Body of pancreas (tissue), 4 donors: ENCODE data around the gene CBX4.

ENCODE experiments used
- POLR2A ChIP-seq, 3 donors: fragments of 450-650 bp; IDR thresholded peaks; one replicate each; pipeline ENCODE4 v1.6.1; 2016; ENCODE audit warnings: antibody characterized with exemption in 3 of 3, mild to moderate bottlenecking in 2 of 3
- TF ChIP-seq, protein P1 (sequence below), 7 experiments: fragments of 450-650 bp in 4 of 7; fragments of 200-600 bp in 3 of 7; sonication (generic) in 3 of 7; IDR thresholded peaks; one replicate each; pipeline ENCODE4 v1.5.1; 2016 to 2019; ENCODE audit warnings: antibody characterized with exemption in 7 of 7

DNA sequence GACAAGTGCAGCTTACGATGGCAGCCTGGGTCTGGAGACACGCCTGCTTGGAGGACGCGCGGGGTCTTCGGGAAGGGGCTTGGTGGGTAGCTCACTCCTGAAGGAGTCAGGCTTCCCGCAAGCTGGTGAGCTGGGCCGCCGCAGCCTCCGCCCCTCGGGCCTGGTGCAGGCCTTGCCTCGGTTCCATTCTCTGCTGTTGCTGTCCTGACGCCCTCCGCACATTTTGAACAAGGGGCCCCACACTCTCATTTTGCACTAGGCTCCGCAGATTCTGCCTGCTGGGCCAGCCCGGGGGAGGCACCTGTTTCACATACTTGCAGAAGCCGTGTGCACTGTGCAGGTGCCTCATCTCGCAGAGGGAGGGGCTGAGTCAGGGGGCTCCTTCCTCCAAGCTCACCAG, 31.9 kb upstream of the CBX4 start:
- TF ChIP-seq, protein P1, sequence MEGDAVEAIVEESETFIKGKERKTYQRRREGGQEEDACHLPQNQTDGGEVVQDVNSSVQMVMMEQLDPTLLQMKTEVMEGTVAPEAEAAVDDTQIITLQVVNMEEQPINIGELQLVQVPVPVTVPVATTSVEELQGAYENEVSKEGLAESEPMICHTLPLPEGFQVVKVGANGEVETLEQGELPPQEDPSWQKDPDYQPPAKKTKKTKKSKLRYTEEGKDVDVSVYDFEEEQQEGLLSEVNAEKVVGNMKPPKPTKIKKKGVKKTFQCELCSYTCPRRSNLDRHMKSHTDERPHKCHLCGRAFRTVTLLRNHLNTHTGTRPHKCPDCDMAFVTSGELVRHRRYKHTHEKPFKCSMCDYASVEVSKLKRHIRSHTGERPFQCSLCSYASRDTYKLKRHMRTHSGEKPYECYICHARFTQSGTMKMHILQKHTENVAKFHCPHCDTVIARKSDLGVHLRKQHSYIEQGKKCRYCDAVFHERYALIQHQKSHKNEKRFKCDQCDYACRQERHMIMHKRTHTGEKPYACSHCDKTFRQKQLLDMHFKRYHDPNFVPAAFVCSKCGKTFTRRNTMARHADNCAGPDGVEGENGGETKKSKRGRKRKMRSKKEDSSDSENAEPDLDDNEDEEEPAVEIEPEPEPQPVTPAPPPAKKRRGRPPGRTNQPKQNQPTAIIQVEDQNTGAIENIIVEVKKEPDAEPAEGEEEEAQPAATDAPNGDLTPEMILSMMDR (IDR thresholded peaks at IDR 0.05) = no peak
- TF ChIP-seq POLR2A (IDR thresholded peaks at IDR 0.05) = no peak
